Tibial artery (tissue), 4 donors: ENCODE results near the gene DCAF5.

Experiments used
- DNase-seq, 2 donors: peaks; one replicate each; pipeline ENCODE4 v3.0.0-alpha.2; 2019
- H3K27ac ChIP-seq, 2 donors: fragments of 200-600 bp; sonication (generic) in 1 of 2; 1 replicate in 1 of 2; 2 replicates in 1 of 2; pipeline ENCODE4 v1.5.1; 2018 to 2019; ENCODE audit warnings: mild to moderate bottlenecking in 1 of 2
- H3K27me3 ChIP-seq, 2 donors: fragments of 200-600 bp; sonication (generic) in 1 of 2; one replicate each; pipeline versions ENCODE4 v1.5.1 to v1.6.0; 2016 to 2019
- H3K36me3 ChIP-seq, 3 donors: fragments of 200-600 bp; sonication (generic) in 2 of 3; one replicate each; pipeline ENCODE4 v1.5.1; 2016 to 2019; ENCODE audit warnings: mild to moderate bottlenecking in 2 of 3
- H3K4me1 ChIP-seq, 4 donors: fragments of 200-600 bp; sonication (generic) in 2 of 4; 1 replicate in 3 of 4; 2 replicates in 1 of 4; pipeline ENCODE4 v1.5.1; 2016 to 2019
- H3K4me3 ChIP-seq, 2 donors: fragments of 200-600 bp; sonication (generic) in 1 of 2; 1 replicate in 1 of 2; 2 replicates in 1 of 2; pipeline ENCODE4 v1.5.1; 2018 to 2019; ENCODE audit warnings: mild to moderate bottlenecking in 2 of 2
- H3K9me3 ChIP-seq, 3 donors: fragments of 200-600 bp; sonication (generic) in 1 of 3; one replicate each; pipeline ENCODE4 v1.5.1; 2016 to 2019
- CTCF ChIP-seq, 2 experiments: fragments of 200-600 bp in 1 of 2; fragments of 450-650 bp in 1 of 2; IDR thresholded peaks; one replicate each; pipeline ENCODE4 v1.5.1; 2017 to 2019; ENCODE audit warnings: antibody characterized with exemption in 2 of 2, mild to moderate bottlenecking in 1 of 2, moderate library complexity in 1 of 2
- intact Hi-C: fragments of 100-400 bp; cut with DNase I; formaldehyde crosslinking; loops from one replicate; pipeline ENCODE4 v1.15.0; 2023; ENCODE audit warnings: low total_unique reads

DCAF5 gene

GRCh38 chr14:69141550-69141949, 11.4 kb downstream of the DCAF5 start:
- Histone ChIP-seq H3K27me3 (no peaks in the 10 kb centered on the region), H3K4me3 (no peak overlapping the region), H3K27ac (no peak overlapping the region), H3K36me3 (peaks cover 0 to 4% (median 0%) of the 10 kb centered on the region in 3 donors), H3K9me3 (no peaks in the 10 kb centered on the region), H3K4me1 (peaks cover 0 to 23% (median 13%) of the 10 kb centered on the region in 4 donors)
- no peak for TF ChIP-seq CTCF (IDR thresholded peaks at IDR 0.05)
- intact Hi-C loops = no loop called here
- DNase-seq = no peak

GRCh38 chr14:69139743-69140142, 13.2 kb downstream of the DCAF5 start:
- H3K4me1 ChIP-seq = peaks cover 0 to 23% (median 13%) of the 10 kb centered on the region in 4 donors
- no peak overlapping the region for H3K27ac ChIP-seq
- DNase-seq = no peak
- H3K36me3 ChIP-seq = peaks cover 0 to 4% (median 0%) of the 10 kb centered on the region in 3 donors
- no peak overlapping the region for H3K4me3 ChIP-seq
- H3K9me3 ChIP-seq = no peaks in the 10 kb centered on the region
- intact Hi-C loops = no loop called here
- TF ChIP-seq CTCF (IDR thresholded peaks at IDR 0.05) = no peak
- no peaks in the 10 kb centered on the region for H3K27me3 ChIP-seq

- Histone ChIP-seq H3K36me3 (peaks cover 0 to 4% (median 0%) of the 10 kb centered on the region in 3 donors), H3K4me1 (peaks cover 0 to 34% (median 22%) of the 10 kb centered on the region in 4 donors), H3K27me3 (no peaks in the 10 kb centered on the region), H3K27ac (peak overlapping the region in 1 of 2 donors; percentile 35), H3K4me3 (no peak overlapping the region), H3K9me3 (no peaks in the 10 kb centered on the region)
- intact Hi-C loops = no loop called here
- no peak for TF ChIP-seq CTCF (IDR thresholded peaks at IDR 0.05)
- DNase-seq = no peak
Measured at GRCh38 chr14:69137843-69138535, 14.9 kb downstream of the DCAF5 start.

- H3K4me3 ChIP-seq = no peak overlapping the region
- H3K36me3 ChIP-seq = peaks cover 0 to 4% (median 0%) of the 10 kb centered on the region in 3 donors
- no peak for TF ChIP-seq CTCF (IDR thresholded peaks at IDR 0.05)
- H3K9me3 ChIP-seq = no peaks in the 10 kb centered on the region
- no peak overlapping the region for H3K27ac ChIP-seq
- no peak for DNase-seq
- H3K27me3 ChIP-seq = no peaks in the 10 kb centered on the region
- intact Hi-C loops = no loop called here
- peaks cover 0 to 39% (median 26%) of the 10 kb centered on the region in 4 donors for H3K4me1 ChIP-seq
Measured at GRCh38 chr14:69137416-69137815, 15.5 kb downstream of the DCAF5 start.

- no peaks in the 10 kb centered on the region for H3K9me3 ChIP-seq
- DNase-seq = no peak
- H3K36me3 ChIP-seq = peaks cover 0 to 4% (median 0%) of the 10 kb centered on the region in 3 donors
- H3K27me3 ChIP-seq = no peaks in the 10 kb centered on the region
- intact Hi-C loops = no loop called here
- TF ChIP-seq CTCF (IDR thresholded peaks at IDR 0.05) = no peak
- H3K27ac ChIP-seq = no peak overlapping the region
- H3K4me3 ChIP-seq = no peak overlapping the region
- H3K4me1 ChIP-seq = peaks cover 0 to 57% (median 26%) of the 10 kb centered on the region in 4 donors
Measured at GRCh38 chr14:69135133-69135532, 17.8 kb downstream of the DCAF5 start.
